Measurements from ENCODE around the gene ADAMTS13.

GRCh38 chr9:133476941-133477340 is 54.8 kb downstream of the ADAMTS13 start:
- TF ChIP-seq KDM1A (IDR thresholded peaks at IDR 0.05) (no peak), POLR2AphosphoS5 (IDR thresholded peaks at IDR 0.05; ENCODE audit: control insufficient read depth, insufficient read depth, low read depth, low read length) (no peak), ZNF766 (CRISPR knock-in tag; conservative IDR thresholded peaks at IDR 0.05) (no peak), CTCF (IDR thresholded peaks at IDR 0.05 in 2 of 3, conservative IDR thresholded peaks at IDR 0.05 in 1 of 3; ENCODE audit: insufficient read depth in 2 of 3, low read depth in 1 of 3, low read length in 3 of 3) (no peak), TCF7L2 (IDR thresholded peaks at IDR 0.05; ENCODE audit: low read depth, low read length) (no peak), ZFX (CRISPR knock-in tag; IDR thresholded peaks at IDR 0.05) (no peak), SNRNP70 (optimal IDR thresholded peaks at IDR 0.05; ENCODE audit: low read depth, low read length) (no peak), TEAD4 (IDR thresholded peaks at IDR 0.05; ENCODE audit: low read length) (no peak), TEAD4 (CRISPR knock-in tag; IDR thresholded peaks at IDR 0.05; ENCODE audit: borderline replicate concordance) (no peak), ETV6 (IDR thresholded peaks at IDR 0.05; ENCODE audit: borderline replicate concordance in 1 of 2, low read depth in 2 of 2, low read length in 1 of 2) (no peak), ETV6 (CRISPR knock-in tag; IDR thresholded peaks at IDR 0.05; ENCODE audit: borderline replicate concordance) (no peak), CEBPB (tag; IDR thresholded peaks at IDR 0.05) (no peak)
